Heart right ventricle (tissue), 16 donors: ENCODE results near the gene KIAA1671. TPM values are rescaled to one million over a fixed set of nuclear protein-coding genes. Genes with fewer than 3 reads are reported as not detected.

Experiments used
- ATAC-seq, 8 donors: fragments of 200-7000 bp; cut with Tn5 transposase; one replicate each; pipeline ENCODE4 v1.9.1; 2020; ENCODE audit warnings: mild to moderate bottlenecking in 8 of 8, moderate library complexity in 8 of 8, moderate number of reproducible peaks in 1 of 8
- DNase-seq, 2 donors: peaks; one replicate each; pipeline ENCODE4 v3.0.0-alpha.2; 2020
- H3K27ac ChIP-seq, 10 donors: fragments of 200-600 bp; sonication (generic) in 2 of 10; one replicate each; pipeline versions ENCODE4 v1.5.0 to v1.8.0; 2020 to 2022; ENCODE audit warnings: mild to moderate bottlenecking in 3 of 10
- H3K27me3 ChIP-seq, 7 donors: fragments of 200-600 bp; one replicate each; pipeline ENCODE4 v1.8.0; 2021 to 2022; ENCODE audit warnings: mild to moderate bottlenecking in 2 of 7
- H3K36me3 ChIP-seq, 9 donors: fragments of 200-600 bp; sonication (generic) in 1 of 9; one replicate each; pipeline versions ENCODE4 v1.5.0 to v1.8.0; 2020 to 2022; ENCODE audit warnings: mild to moderate bottlenecking in 2 of 9
- H3K4me1 ChIP-seq, 9 donors: fragments of 200-600 bp; sonication (generic) in 1 of 9; one replicate each; pipeline versions ENCODE4 v1.5.0 to v1.8.0; 2020 to 2022; ENCODE audit warnings: mild to moderate bottlenecking in 4 of 9
- H3K4me3 ChIP-seq, 10 donors: fragments of 200-600 bp; sonication (generic) in 2 of 10; one replicate each; pipeline versions ENCODE4 v1.5.0 to v1.8.0; 2020 to 2022; ENCODE audit warnings: mild to moderate bottlenecking in 7 of 10, moderate library complexity in 2 of 10
- H3K9me3 ChIP-seq, 11 donors: fragments of 200-600 bp in 10 of 11; sonication (generic) in 2 of 11; one replicate each; pipeline versions ENCODE4 v1.5.0 to v1.8.0; 2013 to 2022; ENCODE audit warnings: mild to moderate bottlenecking in 2 of 11, control low read depth in 1 of 11, moderate library complexity in 1 of 11
- WGBS, 2 donors: extraction: QIAGEN DNeasy Blood & Tissue Kit; methylation state at CpG; one replicate each; pipeline ENCODE4 v1.1.7; 2013; ENCODE audit warnings: inconsistent platforms in 1 of 2; 5-methylcytosine and 5-hydroxymethylcytosine counted together
- intact Hi-C, 10 donors: fragments of 100-400 bp; cut with DNase I; formaldehyde crosslinking; loops; one replicate each; pipeline versions ENCODE4 v1.11.1 to v1.14.2; 2022
- polyA plus RNA-seq, 2 donors: library from polyadenylated mRNA; stranded (reverse); fragments of 200-250 nt; gene quantifications; one replicate each; pipeline ENCODE4 v1.2.3, GENCODE V29; 2013
- total RNA-seq, 10 donors: library from RNA; stranded (reverse); fragmentation: NEBNext Ultra II Directional in 3 of 10; extraction: Animal tissue kit (Norgen Biotek cat#: 25700) in 3 of 10; gene quantifications; one replicate each; pipeline versions ENCODE4 v1.2.1 to v1.2.4, GENCODE V29; 2021 to 2023
- TF ChIP-seq, protein P1 (sequence below), 9 donors: fragments of 200-600 bp; sonication (generic) in 2 of 9; IDR thresholded peaks; one replicate each; pipeline versions ENCODE4 v1.5.0 to v1.8.0; 2021 to 2022; ENCODE audit warnings: antibody characterized with exemption in 9 of 9, mild to moderate bottlenecking in 5 of 9, moderate library complexity in 1 of 9
- donor health status: Arrhythmogenic right ventricular cardiomyopathy.
- donor health status: ischemic (EF 13 %, LVEDD 7.1; RV severe dilation, severe dysfunction).
- donor health status: healthy with polysubstance abuse.
- donor health status: DM: no; HTN: yes; CAD: no.
- donor health status: DM: no; HTN: no; CAD: no.
- donor health status: ischemic (EF 25% LVEDD 6.9; RV normal size, moderate dysfunction).
- donor health status: ischemic (EF 25% LVEDD 5.7; RV mildly dilated, moderate dysfunction).
- donor health status: healthy.
- donor health status: DM: yes; HTN: yes; CAD: no.
- donor health status: Ischemic cardiomyopathy.
- donor health status: ischemic (EF 35%, LVEDD 5.7; RV mildly dilated, moderate dysfunction).
- donor health status: nonischemic (EF 11% LVEDD 7.7; RV severe dilation, severe dysfunction).
- donor health status: DM: yes; HTN: yes; CAD: no.
- donor health status: PGD.
- donor health status: ischemic (EF 29% LVEDD 5.4; RV normal size, mild dysfunction).
- donor health status: nonischemic (EF 23%, LVEDD 6.1; RV moderate dilation, normal function).

KIAA1671 gene
- total and polyA plus RNA-seq, 12 donors: 2.9 to 26.2 (median 13.7) TPM

DNA sequence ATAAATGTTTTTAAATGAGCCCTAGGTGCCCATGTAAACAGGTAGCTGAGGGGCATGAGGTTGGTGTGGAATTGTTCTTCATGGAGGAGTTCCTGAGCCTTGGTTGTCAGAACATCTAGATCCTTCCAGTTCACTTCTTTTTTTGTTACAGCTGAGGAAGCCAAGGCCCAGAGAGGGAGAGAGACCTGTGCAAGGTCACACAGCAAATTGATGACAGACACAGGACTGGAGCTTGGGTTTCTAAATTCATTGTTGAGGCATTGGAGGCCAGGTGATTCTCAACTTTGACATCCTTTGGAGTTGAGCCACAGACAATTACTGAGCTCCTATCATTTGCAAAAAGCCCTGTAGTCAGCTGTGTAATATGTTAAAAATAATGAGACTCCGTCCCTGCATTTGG lies 174.0 kb downstream of the KIAA1671 start:
- ATAC-seq: no peak
- H3K36me3 ChIP-seq: no peaks in the 10 kb centered on the region
- TF ChIP-seq, protein P1, sequence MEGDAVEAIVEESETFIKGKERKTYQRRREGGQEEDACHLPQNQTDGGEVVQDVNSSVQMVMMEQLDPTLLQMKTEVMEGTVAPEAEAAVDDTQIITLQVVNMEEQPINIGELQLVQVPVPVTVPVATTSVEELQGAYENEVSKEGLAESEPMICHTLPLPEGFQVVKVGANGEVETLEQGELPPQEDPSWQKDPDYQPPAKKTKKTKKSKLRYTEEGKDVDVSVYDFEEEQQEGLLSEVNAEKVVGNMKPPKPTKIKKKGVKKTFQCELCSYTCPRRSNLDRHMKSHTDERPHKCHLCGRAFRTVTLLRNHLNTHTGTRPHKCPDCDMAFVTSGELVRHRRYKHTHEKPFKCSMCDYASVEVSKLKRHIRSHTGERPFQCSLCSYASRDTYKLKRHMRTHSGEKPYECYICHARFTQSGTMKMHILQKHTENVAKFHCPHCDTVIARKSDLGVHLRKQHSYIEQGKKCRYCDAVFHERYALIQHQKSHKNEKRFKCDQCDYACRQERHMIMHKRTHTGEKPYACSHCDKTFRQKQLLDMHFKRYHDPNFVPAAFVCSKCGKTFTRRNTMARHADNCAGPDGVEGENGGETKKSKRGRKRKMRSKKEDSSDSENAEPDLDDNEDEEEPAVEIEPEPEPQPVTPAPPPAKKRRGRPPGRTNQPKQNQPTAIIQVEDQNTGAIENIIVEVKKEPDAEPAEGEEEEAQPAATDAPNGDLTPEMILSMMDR (IDR thresholded peaks at IDR 0.05): no peak
- 93 to 100% methylated on average over 1 of the region's 1 CpG for WGBS, 2 donors
- H3K27ac ChIP-seq: no peak overlapping the region
- peaks cover 0 to 3% (median 0%) of the 10 kb centered on the region in 11 donors for H3K9me3 ChIP-seq
- peaks cover 0 to 66% (median 14%) of the 10 kb centered on the region in 9 donors for H3K4me1 ChIP-seq
- DNase-seq: no peak
- H3K27me3 ChIP-seq: no peaks in the 10 kb centered on the region
- intact Hi-C loops: no loop called here
- H3K4me3 ChIP-seq: no peak overlapping the region

GRCh38 chr22:25127318-25127717 lies 174.8 kb downstream of the KIAA1671 start:
- Histone ChIP-seq H3K27me3 (no peaks in the 10 kb centered on the region), H3K9me3 (peaks cover 0 to 3% (median 0%) of the 10 kb centered on the region in 11 donors), H3K4me3 (no peak overlapping the region), H3K4me1 (peaks cover 0 to 66% (median 16%) of the 10 kb centered on the region in 9 donors), H3K36me3 (no peaks in the 10 kb centered on the region), H3K27ac (no peak overlapping the region)
- no peak for ATAC-seq
- DNase-seq: no peak
- intact Hi-C loops: no loop called here
- TF ChIP-seq, protein P1 (IDR thresholded peaks at IDR 0.05): no peak
- 49 to 51% methylated on average over 6 of the region's 6 CpGs for whole genome bisulfite sequencing, 2 donors

DNA sequence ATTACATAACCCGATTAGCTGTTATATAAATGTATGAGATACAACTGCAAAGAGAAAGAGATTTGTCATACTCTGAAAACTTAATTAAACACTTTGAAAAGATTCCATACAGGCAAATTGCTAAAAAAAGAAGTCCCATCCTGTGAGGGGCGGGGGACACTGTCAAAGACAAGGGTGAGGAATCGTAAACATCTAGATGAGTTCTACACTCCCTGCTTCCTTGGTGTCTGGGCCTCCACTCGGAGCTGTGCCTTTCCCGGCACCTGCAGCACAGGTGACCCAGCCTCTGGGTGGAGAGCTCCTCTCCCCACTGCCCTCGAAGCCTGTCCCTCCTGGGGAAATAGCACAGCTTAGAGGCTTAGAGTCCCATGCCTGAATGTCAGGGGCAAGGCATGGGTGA lies 177.9 kb downstream of the KIAA1671 start:
- H3K4me1 ChIP-seq: peaks cover 0 to 89% (median 23%) of the 10 kb centered on the region in 9 donors
- WGBS, 2 donors: 83% methylated on average over 6 of the region's 6 CpGs

DNA sequence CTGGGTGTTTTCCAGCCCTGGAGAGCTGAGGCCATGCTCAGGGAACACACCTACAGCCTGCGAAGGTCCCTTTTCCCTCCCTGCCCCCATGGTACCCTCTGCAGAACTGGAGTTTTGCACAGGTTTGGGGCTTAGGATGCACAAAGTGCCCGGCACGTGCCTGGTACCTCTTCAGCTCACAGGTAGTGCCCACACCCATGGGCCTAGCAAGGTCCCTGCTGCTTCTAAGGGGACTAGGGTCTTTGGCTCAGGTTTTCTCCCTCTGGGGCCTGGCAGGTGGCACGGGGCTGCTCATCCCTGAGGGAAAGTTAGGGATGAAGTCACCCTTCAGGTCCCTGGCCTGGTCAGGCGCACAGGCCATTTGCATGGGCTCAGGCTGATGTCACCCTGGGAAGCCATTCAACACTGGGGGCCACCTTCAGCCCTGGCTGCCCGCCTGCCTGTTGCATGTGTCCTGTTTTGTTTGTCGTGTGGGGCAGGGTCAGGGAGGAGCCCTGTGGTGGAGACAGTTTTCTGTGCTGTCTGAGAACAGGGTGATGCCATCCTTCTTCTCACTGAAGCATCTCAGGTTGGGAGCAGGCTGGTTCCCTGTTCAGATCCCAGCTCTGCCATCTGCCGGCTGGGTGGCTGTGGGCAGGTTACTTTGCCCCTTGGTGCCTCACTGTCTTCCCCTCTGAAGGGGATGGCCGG lies 178.8 kb downstream of the KIAA1671 start:
- ATAC-seq (peak in 1 of 8 donors; percentile 5), DNase-seq (no peak)
- Histone ChIP-seq H3K9me3 (no peaks in the 10 kb centered on the region), H3K36me3 (no peaks in the 10 kb centered on the region), H3K4me3 (no peak overlapping the region), H3K4me1 (peaks cover 3 to 93% (median 23%) of the 10 kb centered on the region in 9 donors), H3K27me3 (no peaks in the 10 kb centered on the region), H3K27ac (peak overlapping the region in 7 of 10 donors; percentile 7 to 59 (median 28))
- WGBS, 2 donors: 80 to 88% methylated on average over 9 of the region's 9 CpGs
- intact Hi-C loops: loop anchor here in 1 of 10 donors (5.0 kb wide), 1 partner anchor 44 kb away; no protein-coding TSS in a partner anchor
- TF ChIP-seq, protein P1 (IDR thresholded peaks at IDR 0.05): no peak

More for the DNA sequence above, 177.9 kb downstream of the KIAA1671 start:
- no peak for ATAC-seq
- DNase-seq: no peak
- H3K4me3 ChIP-seq: no peak overlapping the region
- TF ChIP-seq, protein P1 (IDR thresholded peaks at IDR 0.05): no peak
- H3K9me3 ChIP-seq: no peaks in the 10 kb centered on the region
- H3K27me3 ChIP-seq: no peaks in the 10 kb centered on the region
- no peaks in the 10 kb centered on the region for H3K36me3 ChIP-seq
- H3K27ac ChIP-seq: peak overlapping the region in 4 of 10 donors; percentile 7 to 59 (median 36)
- intact Hi-C loops: loop anchor here in 1 of 10 donors (5.0 kb wide), 1 partner anchor 43 kb away; no protein-coding TSS in a partner anchor
